GM12892 (cell line): ENCODE data around the gene BPTF.
"Not testable (repeated sequence)": the region's sequence is repeated elsewhere in the genome, so short reads cannot be mapped to it uniquely, and the experiment has no call there.

Experiments
- DNase-seq: peaks from one replicate; pipeline ENCODE4 v3.0.0; 2011; ENCODE audit not compliant: insufficient read length
- FAIRE-seq: peaks from 2 replicates; lab custom pipeline; 2011; peaks lifted over from hg19 to GRCh38; lab: Jason Lieb, UNC
- POLR2A ChIP-seq: IDR thresholded peaks from 2 replicates; pipeline ENCODE4 v1.6.1; 2011; ENCODE audit warnings: low read depth, low read length, control low read depth
- POLR2AphosphoS5 ChIP-seq: IDR thresholded peaks from 2 replicates; pipeline ENCODE4 v1.6.1; 2011; ENCODE audit warnings: low read depth, low read length, control low read depth
- TAF1 ChIP-seq: IDR thresholded peaks from 2 replicates; pipeline ENCODE4 v1.6.1; 2011; ENCODE audit warnings: low read depth, mild to moderate bottlenecking, control low read depth, low read length, borderline replicate concordance

Gene BPTF

GRCh38 chr17:67818110-67819002, 6.9 kb upstream of the BPTF start:
- DNase-seq (no peak), FAIRE-seq (peak; percentile 27)
- TF ChIP-seq POLR2A (no peak), TAF1 (no peak), POLR2AphosphoS5 (no peak)

GRCh38 chr17:67819722-67820121, 5.6 kb upstream of the BPTF start:
- no peak for FAIRE-seq

GRCh38 chr17:67821871-67822367, 3.4 kb upstream of the BPTF start:
- DNase-seq (no peak), FAIRE-seq (no peak)
- TF ChIP-seq TAF1 (no peak), POLR2AphosphoS5 (no peak)

More at GRCh38 chr17:67819722-67820121, 5.6 kb upstream of the BPTF start:
- TF ChIP-seq POLR2A (no peak), POLR2AphosphoS5 (no peak), TAF1 (no peak)
- no peak for DNase-seq

GRCh38 chr17:67825627-67826601, 611 bp downstream of the BPTF start:
- peak; percentile 89 for FAIRE-seq
- TF ChIP-seq POLR2AphosphoS5 (peak; percentile 53; the same call in 1 of the 2 replicates), POLR2A (peak; percentile 62)
- not testable (repeated sequence) for DNase-seq

GRCh38 chr17:67829331-67829730, 4.0 kb downstream of the BPTF start:
- TF ChIP-seq TAF1 = no peak
- FAIRE-seq (peak; percentile 44), DNase-seq (no peak)

GRCh38 chr17:67830440-67830839, 5.1 kb downstream of the BPTF start:
- FAIRE-seq = no peak
- TF ChIP-seq POLR2AphosphoS5 (no peak), POLR2A (no peak), TAF1 (no peak)
- no peak for DNase-seq

- TF ChIP-seq POLR2A (0 out of 2 replicates have a peak, but pooled peaks have one; percentile 9), POLR2AphosphoS5 (no peak), TAF1 (no peak)
- FAIRE-seq = no peak
- DNase-seq = no peak
Measured at GRCh38 chr17:67831268-67831667, 6.0 kb downstream of the BPTF start.

GRCh38 chr17:67833134-67833533, 7.8 kb downstream of the BPTF start:
- DNase-seq = no peak
- TF ChIP-seq POLR2AphosphoS5 (no peak), TAF1 (no peak), POLR2A (no peak)
- no peak for FAIRE-seq

- FAIRE-seq (no peak), DNase-seq (no peak)
- TF ChIP-seq TAF1 (no peak), POLR2AphosphoS5 (no peak), POLR2A (no peak)
Measured at GRCh38 chr17:67833946-67834631, 8.8 kb downstream of the BPTF start.

- no peak for FAIRE-seq
- no peak for DNase-seq
- TF ChIP-seq POLR2A = no peak
- no peak for TF ChIP-seq POLR2AphosphoS5
- no peak for TF ChIP-seq TAF1
Measured at GRCh38 chr17:67834634-67835033, 9.3 kb downstream of the BPTF start.
